Endothelial cell of umbilical vein (primary cell): ENCODE results near the gene FHIT. TPM values are rescaled to one million over a fixed set of nuclear protein-coding genes. Genes with fewer than 3 reads are reported as not detected.

Source experiments
- BruUV-seq: library from RNA; stranded (reverse); fragments of 400-500 nt; replicated peaks from 2 replicates; lab custom pipeline; 2021; lab: Mats Ljungman, UMichigan
- CTCF ChIA-PET: fragments of 300-600, 350-600 bp; sonication (Branson Sonifier 250); formaldehyde crosslinking; loops from one replicate; lab custom pipeline; 2021; ENCODE audit warnings: antibody characterized with exemption, inconsistent platforms; lab: Charles Lee
- POLR2A ChIA-PET: fragments of 300-600, 350-600 bp; sonication (Branson Sonifier 250); formaldehyde crosslinking; loops from one replicate; lab custom pipeline; 2021; ENCODE audit warnings: antibody characterized with exemption, inconsistent platforms; lab: Charles Lee
- DNase-seq: peaks from one replicate; pipeline ENCODE4 v3.0.0-alpha.2; 2011; ENCODE audit warnings: low read depth, low spot score
- FAIRE-seq: peaks from 2 replicates; lab custom pipeline; 2011; peaks lifted over from hg19 to GRCh38; lab: Jason Lieb, UNC
- H2AFZ ChIP-seq: 2 replicates; pipeline ENCODE4 v1.6.0; 2012; ENCODE audit warnings: low read depth, low read length, control low read depth, inconsistent platforms
- H3K27ac ChIP-seq: 2 replicates; pipeline ENCODE4 v1.5.1; 2011; ENCODE audit warnings: low read depth, mild to moderate bottlenecking, control low read depth, low read length, moderate library complexity; ENCODE audit not compliant: insufficient read depth
- H3K27me3 ChIP-seq, 2 experiments: 2 replicates each; pipeline versions ENCODE4 v1.6.0 to v1.6.1; 2011; ENCODE audit warnings: low read length in 2 of 2, mixed read lengths in 1 of 2; ENCODE audit not compliant: control insufficient read depth in 2 of 2, insufficient read depth in 2 of 2
- H3K36me3 ChIP-seq, 2 experiments: 2 replicates in 1 of 2; 3 replicates in 1 of 2; pipeline ENCODE4 v1.5.1; 2011; ENCODE audit warnings: low read length in 2 of 2, mild to moderate bottlenecking in 1 of 2, moderate library complexity in 1 of 2; ENCODE audit not compliant: control insufficient read depth in 2 of 2, insufficient read depth in 2 of 2; ENCODE audit errors: extremely low read depth in 1 of 2
- H3K4me1 ChIP-seq: 3 replicates; pipeline ENCODE4 v1.5.1; 2011; ENCODE audit warnings: mild to moderate bottlenecking, low read length; ENCODE audit not compliant: control insufficient read depth, insufficient read depth; ENCODE audit errors: extremely low read depth
- H3K4me2 ChIP-seq: 2 replicates; pipeline ENCODE4 v1.6.1; 2011; ENCODE audit warnings: low read length, control low read depth, mixed read lengths; ENCODE audit not compliant: insufficient read depth
- H3K4me3 ChIP-seq, 3 experiments: fragments of 200-600 bp in 1 of 3; sonication (generic), shearing (Covaris generic) in 1 of 3; replicated peaks in 1 of 3; 2 replicates each; pipeline ENCODE4 v1.5.1; 2011 to 2016; ENCODE audit warnings: control low read depth in 3 of 3, low read length in 3 of 3, mild to moderate bottlenecking in 2 of 3, inconsistent platforms in 1 of 3, low read depth in 1 of 3, moderate library complexity in 1 of 3; ENCODE audit not compliant: insufficient read depth in 1 of 3
- H3K79me2 ChIP-seq: 2 replicates; pipeline ENCODE4 v1.6.0; 2012; ENCODE audit warnings: low read length, inconsistent platforms; ENCODE audit not compliant: control insufficient read depth, insufficient read depth
- H3K9ac ChIP-seq: replicated peaks from 2 replicates; pipeline ENCODE3; 2011; ENCODE audit warnings: low read length, control low read depth; ENCODE audit not compliant: insufficient read depth; ENCODE audit errors: extremely low read depth
- H3K9me1 ChIP-seq: replicated peaks from 3 replicates; pipeline ENCODE4 v1.6.0; 2011; ENCODE audit warnings: mild to moderate bottlenecking, low read length; ENCODE audit not compliant: control insufficient read depth, insufficient read depth; ENCODE audit errors: extremely low read depth
- H3K9me3 ChIP-seq: replicated peaks from 2 replicates; pipeline ENCODE4 v1.5.1; 2012; ENCODE audit warnings: low read length, inconsistent platforms; ENCODE audit not compliant: control insufficient read depth, insufficient read depth
- H4K20me1 ChIP-seq: replicated peaks from 2 replicates; pipeline ENCODE3; 2011; ENCODE audit warnings: mild to moderate bottlenecking, low read length; ENCODE audit not compliant: control insufficient read depth, insufficient read depth; ENCODE audit errors: extremely low read depth
- EZH2 ChIP-seq: IDR thresholded peaks from 2 replicates; pipeline ENCODE4 v1.6.1; 2012; ENCODE audit warnings: borderline replicate concordance, low read depth, mild to moderate bottlenecking, moderate library complexity, low read length, inconsistent platforms; ENCODE audit not compliant: severe bottlenecking
- FOS ChIP-seq: IDR thresholded peaks from 2 replicates; pipeline ENCODE4 v1.6.1; 2011; ENCODE audit warnings: mild to moderate bottlenecking, low read length, moderate library complexity, borderline replicate concordance; ENCODE audit not compliant: insufficient read depth
- GATA2 ChIP-seq: IDR thresholded peaks from 2 replicates; pipeline ENCODE4 v1.7.0; 2011; ENCODE audit warnings: low read depth, mild to moderate bottlenecking, moderate library complexity, mixed read lengths, low read length; ENCODE audit not compliant: insufficient read length, insufficient read depth
- JUN ChIP-seq: IDR thresholded peaks from 2 replicates; pipeline ENCODE4 v1.6.1; 2011; ENCODE audit warnings: borderline replicate concordance, low read depth; ENCODE audit not compliant: insufficient read length, insufficient read depth
- MYC ChIP-seq: IDR thresholded peaks from one replicate; pipeline ENCODE4 v1.6.1; 2011; ENCODE audit warnings: mild to moderate bottlenecking, low read depth, low read length
- POLR2A ChIP-seq: IDR thresholded peaks from 2 replicates; pipeline ENCODE4 v1.6.1; 2012; ENCODE audit warnings: low read depth, mild to moderate bottlenecking, control low read depth, low read length
- POLR2AphosphoS5 ChIP-seq: IDR thresholded peaks from 2 replicates; pipeline ENCODE4 v1.6.1; 2012; ENCODE audit warnings: low read depth, mild to moderate bottlenecking, control low read depth, low read length, moderate library complexity; ENCODE audit not compliant: insufficient read depth
- dilution Hi-C: fragments of 300-500 bp; cut with MboI; formaldehyde crosslinking; loops from one replicate; pipeline ENCODE4 v1.15.0; 2019; ENCODE audit warnings: low sequenced_read_pairs; ENCODE audit not compliant: extremely low pct_ligation_motif_present
- intact Hi-C: fragments of 100-400 bp; cut with micrococcal nuclease; formaldehyde crosslinking; loops from one replicate; pipeline ENCODE4 v1.10.0; 2022
- polyA plus RNA-seq, 4 experiments: library from polyadenylated mRNA; depleted of rRNA in 3 of 4; stranded (reverse) in 3 of 4; unstranded in 1 of 4; fragments of >200 nt; gene quantifications; 2 replicates each; pipeline versions ENCODE4 v1.2.1 to v1.2.3, GENCODE V29; 2011 to 2012; ENCODE audit warnings: missing spikeins in 1 of 4
- total RNA-seq: library from RNA; stranded (reverse); gene quantifications from 2 replicates; pipeline ENCODE4 v1.2.3, GENCODE V29; 2021
- TF ChIP-seq, protein P1 (sequence below): IDR thresholded peaks from 2 replicates; pipeline ENCODE4 v1.6.1; 2011; ENCODE audit not compliant: insufficient read depth, insufficient read length
- TF ChIP-seq, protein P2 (sequence below), 2 donors: IDR thresholded peaks; 1 replicate in 1 of 2; 2 replicates in 1 of 2; pipeline ENCODE4 v1.5.1; 2011; ENCODE audit warnings: low read length in 2 of 2, mild to moderate bottlenecking in 2 of 2, moderate library complexity in 2 of 2, control low read depth in 1 of 2, inconsistent platforms in 1 of 2, low read depth in 1 of 2; ENCODE audit not compliant: insufficient read depth in 1 of 2; ENCODE audit errors: extremely low read depth in 1 of 2

FHIT gene
- total and polyA plus RNA-seq, 2 donors (not counting 3 experiments of a cell fraction or from before 2014, with no cell fraction given), result 0.47 to 2.2 TPM

DNA sequence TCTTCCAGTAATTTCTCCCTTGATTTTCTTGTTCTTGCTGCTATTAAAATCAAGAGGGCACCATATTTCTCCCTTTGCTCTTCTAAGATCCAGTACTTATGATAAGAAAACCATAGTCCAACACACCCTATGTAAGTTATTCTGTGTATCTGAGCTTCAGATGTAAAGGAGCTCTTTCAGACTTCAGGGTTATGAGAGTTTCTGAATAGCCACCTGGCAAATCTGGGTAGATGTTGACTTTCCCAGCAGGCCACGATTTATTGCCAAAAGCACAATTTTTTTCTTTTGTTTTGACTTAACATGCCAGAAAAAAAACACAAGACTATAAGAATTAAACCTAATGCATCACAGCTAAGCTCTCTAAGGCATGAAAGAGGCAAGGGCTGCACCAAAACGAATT is 1045.0 kb downstream of the FHIT start:
- H3K9me3 ChIP-seq, result no peaks in the 10 kb centered on the region
- ChIA-PET CTCF (no interaction called here), POLR2A (no interaction called here)
- no peaks in the 10 kb centered on the region for H3K79me2 ChIP-seq
- no TSS peak for BruUV-seq
- no peaks in the 10 kb centered on the region for H3K36me3 ChIP-seq
- FAIRE-seq (no peak), DNase-seq (no peak)
- H3K27ac ChIP-seq, result no peak overlapping the region
- no peak overlapping the region for H3K9ac ChIP-seq
- H4K20me1 ChIP-seq, result no peaks in the 10 kb centered on the region
- no peak overlapping the region for H3K4me3 ChIP-seq
- H3K4me2 ChIP-seq, result no peak overlapping the region
- H2AFZ ChIP-seq, result no peak overlapping the region
- H3K4me1 ChIP-seq, result no peaks in the 10 kb centered on the region
- H3K27me3 ChIP-seq, result no peaks in the 10 kb centered on the region
- TF ChIP-seq, protein P1, sequence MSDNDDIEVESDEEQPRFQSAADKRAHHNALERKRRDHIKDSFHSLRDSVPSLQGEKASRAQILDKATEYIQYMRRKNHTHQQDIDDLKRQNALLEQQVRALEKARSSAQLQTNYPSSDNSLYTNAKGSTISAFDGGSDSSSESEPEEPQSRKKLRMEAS, result no peak
- TF ChIP-seq GATA2 (no peak), FOS (no peak), EZH2 (no peak), POLR2A (no peak), MYC (no peak), JUN (no peak), POLR2AphosphoS5 (no peak)
- TF ChIP-seq, protein P2, sequence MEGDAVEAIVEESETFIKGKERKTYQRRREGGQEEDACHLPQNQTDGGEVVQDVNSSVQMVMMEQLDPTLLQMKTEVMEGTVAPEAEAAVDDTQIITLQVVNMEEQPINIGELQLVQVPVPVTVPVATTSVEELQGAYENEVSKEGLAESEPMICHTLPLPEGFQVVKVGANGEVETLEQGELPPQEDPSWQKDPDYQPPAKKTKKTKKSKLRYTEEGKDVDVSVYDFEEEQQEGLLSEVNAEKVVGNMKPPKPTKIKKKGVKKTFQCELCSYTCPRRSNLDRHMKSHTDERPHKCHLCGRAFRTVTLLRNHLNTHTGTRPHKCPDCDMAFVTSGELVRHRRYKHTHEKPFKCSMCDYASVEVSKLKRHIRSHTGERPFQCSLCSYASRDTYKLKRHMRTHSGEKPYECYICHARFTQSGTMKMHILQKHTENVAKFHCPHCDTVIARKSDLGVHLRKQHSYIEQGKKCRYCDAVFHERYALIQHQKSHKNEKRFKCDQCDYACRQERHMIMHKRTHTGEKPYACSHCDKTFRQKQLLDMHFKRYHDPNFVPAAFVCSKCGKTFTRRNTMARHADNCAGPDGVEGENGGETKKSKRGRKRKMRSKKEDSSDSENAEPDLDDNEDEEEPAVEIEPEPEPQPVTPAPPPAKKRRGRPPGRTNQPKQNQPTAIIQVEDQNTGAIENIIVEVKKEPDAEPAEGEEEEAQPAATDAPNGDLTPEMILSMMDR (IDR thresholded peaks at IDR 0.05; ENCODE audit: extremely low read depth in 1 of 2, insufficient read depth in 1 of 2, low read depth in 1 of 2, low read length in 2 of 2), result no peak
- intact Hi-C loops (no loop called here), dilution Hi-C loops (no loop called here)
- H3K9me1 ChIP-seq, result no peaks in the 10 kb centered on the region
